CD14-positive monocyte (primary cell): Measurements from ENCODE around the gene BCL2L14. TPM values are rescaled to one million over a fixed set of nuclear protein-coding genes. Genes with fewer than 3 reads are reported as not detected.

Experiments
- DNase-seq, 3 donors: peaks; one replicate each; pipeline ENCODE4 v3.0.0-alpha.2; 2011 to 2022
- H2AFZ ChIP-seq: 2 replicates; pipeline ENCODE4 v1.6.0; 2012; ENCODE audit warnings: mild to moderate bottlenecking, low read depth, low read length, inconsistent platforms; ENCODE audit not compliant: insufficient read depth, poor library complexity, severe bottlenecking
- H3K27ac ChIP-seq, 2 donors: 1 replicate in 1 of 2; 2 replicates in 1 of 2; pipeline ENCODE4 v1.5.1; 2012 to 2013; ENCODE audit warnings: low read length in 2 of 2, control low read depth in 1 of 2, inconsistent platforms in 1 of 2, low read depth in 1 of 2, mild to moderate bottlenecking in 1 of 2
- H3K27me3 ChIP-seq, 2 donors: one replicate each; pipeline versions ENCODE4 v1.6.0 to v1.6.1; 2011 to 2013; ENCODE audit warnings: low read length in 2 of 2; ENCODE audit not compliant: control insufficient read depth in 2 of 2, insufficient read depth in 2 of 2
- H3K36me3 ChIP-seq, 2 donors: replicated peaks in 1 of 2; 1 replicate in 1 of 2; 2 replicates in 1 of 2; pipeline versions ENCODE4 v1.5.1 to v1.6.1; 2012 to 2013; ENCODE audit warnings: low read length in 2 of 2, control low read depth in 1 of 2, inconsistent platforms in 1 of 2, mild to moderate bottlenecking in 1 of 2; ENCODE audit not compliant: insufficient read depth in 2 of 2, control insufficient read depth in 1 of 2
- H3K4me1 ChIP-seq, 2 donors: 1 replicate in 1 of 2; 2 replicates in 1 of 2; pipeline versions ENCODE4 v1.5.1 to v1.6.1; 2012 to 2013; ENCODE audit warnings: low read length in 2 of 2, control low read depth in 1 of 2, inconsistent platforms in 1 of 2, mild to moderate bottlenecking in 1 of 2, moderate library complexity in 1 of 2; ENCODE audit not compliant: insufficient read depth in 2 of 2, control insufficient read depth in 1 of 2
- H3K4me2 ChIP-seq: replicated peaks from 2 replicates; pipeline ENCODE3; 2012; ENCODE audit warnings: low read length, moderate library complexity, mild to moderate bottlenecking; ENCODE audit not compliant: poor library complexity, severe bottlenecking; ENCODE audit errors: extremely low read depth
- H3K4me3 ChIP-seq, 3 experiments: fragments of 200-600 bp in 1 of 3; sonication (generic) in 1 of 3; replicated peaks in 1 of 3; 1 replicate in 2 of 3; 2 replicates in 1 of 3; pipeline ENCODE4 v1.5.1; 2011 to 2013; ENCODE audit warnings: low read length in 3 of 3, mild to moderate bottlenecking in 3 of 3, control low read depth in 2 of 3, low read depth in 2 of 3, inconsistent platforms in 1 of 3, moderate library complexity in 1 of 3
- H3K79me2 ChIP-seq: 2 replicates; pipeline ENCODE4 v1.6.0; 2012; ENCODE audit warnings: mild to moderate bottlenecking, control low read depth, inconsistent platforms, low read length, moderate library complexity; ENCODE audit not compliant: insufficient read depth
- H3K9ac ChIP-seq: 2 replicates; pipeline ENCODE4 v1.6.0; 2017; ENCODE audit warnings: low read length, mild to moderate bottlenecking; ENCODE audit not compliant: insufficient read depth, poor library complexity, severe bottlenecking
- H3K9me3 ChIP-seq, 2 donors: replicated peaks in 1 of 2; 1 replicate in 1 of 2; 2 replicates in 1 of 2; pipeline versions ENCODE4 v1.5.1 to v1.6.1; 2012 to 2013; ENCODE audit warnings: low read length in 2 of 2, control low read depth in 1 of 2; ENCODE audit not compliant: control insufficient read depth in 1 of 2, insufficient read depth in 1 of 2
- H4K20me1 ChIP-seq: 2 replicates; pipeline ENCODE4 v1.6.0; 2012; ENCODE audit warnings: mild to moderate bottlenecking, low read length, control low read depth, moderate library complexity; ENCODE audit not compliant: insufficient read depth
- H3K27ac Mint-ChIP-seq, 7 donors: one replicate each; pipeline ENCODE4 v1.8.0; 2020; ENCODE audit warnings: mild to moderate bottlenecking in 7 of 7, mixed read lengths in 7 of 7, moderate library complexity in 6 of 7, inconsistent platforms in 2 of 7
- H3K27me3 Mint-ChIP-seq, 3 donors: one replicate each; pipeline ENCODE4 v1.8.0; 2021 to 2022; ENCODE audit warnings: low read depth in 3 of 3, mild to moderate bottlenecking in 3 of 3, mixed read lengths in 3 of 3, moderate library complexity in 3 of 3, inconsistent platforms in 1 of 3
- H3K36me3 Mint-ChIP-seq, 2 donors: one replicate each; pipeline ENCODE4 v1.8.0; 2020; ENCODE audit warnings: mixed read lengths in 2 of 2, inconsistent platforms in 1 of 2, mild to moderate bottlenecking in 1 of 2
- H3K4me1 Mint-ChIP-seq: one replicate; pipeline ENCODE4 v1.8.0; 2020; ENCODE audit warnings: mild to moderate bottlenecking, mixed read lengths
- H3K4me3 Mint-ChIP-seq, 2 donors: one replicate each; pipeline ENCODE4 v1.8.0; 2020; ENCODE audit warnings: mild to moderate bottlenecking in 2 of 2, mixed read lengths in 2 of 2, moderate library complexity in 1 of 2
- H3K9me3 Mint-ChIP-seq, 7 donors: one replicate each; pipeline ENCODE4 v1.8.0; 2020 to 2022; ENCODE audit warnings: mixed read lengths in 7 of 7, mild to moderate bottlenecking in 6 of 7, moderate library complexity in 6 of 7, inconsistent platforms in 2 of 7
- CTCF ChIP-seq: fragments of 200-600 bp; IDR thresholded peaks from one replicate; pipeline ENCODE4 v1.8.0; 2022; ENCODE audit warnings: antibody characterized with exemption, mild to moderate bottlenecking
- whole genome bisulfite sequencing: methylation state at CpG from one replicate; pipeline ENCODE4 v1.1.5; 2013; ENCODE audit warnings: missing lambda C conversion rate; ENCODE audit not compliant: insufficient coverage; 5-methylcytosine and 5-hydroxymethylcytosine counted together
- intact Hi-C, 2 donors: fragments of 100-400 bp; cut with micrococcal nuclease; formaldehyde crosslinking; loops; one replicate each; pipeline versions ENCODE4 v1.15.0 to v1.15.1; 2023
- polyA plus RNA-seq, 3 donors: library from polyadenylated mRNA; depleted of rRNA in 1 of 3; unstranded in 2 of 3; stranded (reverse) in 1 of 3; fragments of 300-500 nt in 2 of 3; fragments of >200 nt in 1 of 3; fragmentation: Illumina TruSeq in 2 of 3; gene quantifications; 1 replicate in 2 of 3; 2 replicates in 1 of 3; pipeline ENCODE4 v1.2.3, GENCODE V29; 2012 to 2021

BCL2L14 gene
- polyA plus RNA-seq, 3 donors: not detected

GRCh38 chr12:12128670-12129069 is 57.9 kb downstream of the BCL2L14 start:
- H3K4me3 ChIP-seq: no peak overlapping the region
- H4K20me1 ChIP-seq: no peaks in the 10 kb centered on the region
- no peak overlapping the region for H2AFZ ChIP-seq
- peaks cover 2% of the 10 kb centered on the region for H3K4me1 Mint-ChIP-seq
- peaks cover 0 to 2% (median 0%) of the 10 kb centered on the region in 7 donors for H3K9me3 Mint-ChIP-seq
- H3K27ac ChIP-seq: no peak overlapping the region
- TF ChIP-seq CTCF: no peak
- H3K36me3 ChIP-seq: no peaks in the 10 kb centered on the region
- no peak overlapping the region for H3K9ac ChIP-seq
- H3K4me2 ChIP-seq: no peak overlapping the region
- no peak overlapping the region for H3K4me3 Mint-ChIP-seq
- peaks cover 0 to under 1% of the 10 kb centered on the region in 2 donors for H3K4me1 ChIP-seq
- H3K79me2 ChIP-seq: no peaks in the 10 kb centered on the region
- no peak for DNase-seq
- no CpG with 5 or more reads among the region's 4 CpGs for WGBS
- H3K27me3 Mint-ChIP-seq: peaks cover 0 to 8% (median 3%) of the 10 kb centered on the region in 3 donors
- H3K36me3 Mint-ChIP-seq: no peaks in the 10 kb centered on the region
- H3K27ac Mint-ChIP-seq: no peak overlapping the region
- intact Hi-C loops: no loop called here
- no peaks in the 10 kb centered on the region for H3K9me3 ChIP-seq
- no peaks in the 10 kb centered on the region for H3K27me3 ChIP-seq

GRCh38 chr12:12133259-12133658 is 62.5 kb downstream of the BCL2L14 start:
- H3K36me3 ChIP-seq: no peaks in the 10 kb centered on the region
- no peaks in the 10 kb centered on the region for H4K20me1 ChIP-seq
- Mint-ChIP-seq H3K4me1 (no peaks in the 10 kb centered on the region), H3K36me3 (no peaks in the 10 kb centered on the region), H3K4me3 (no peak overlapping the region), H3K27me3 (peaks cover 0 to 7% (median 3%) of the 10 kb centered on the region in 3 donors), H3K9me3 (peaks cover 0 to 2% (median 0%) of the 10 kb centered on the region in 7 donors), H3K27ac (no peak overlapping the region)
- DNase-seq: no peak
- intact Hi-C loops: no loop called here
- no peaks in the 10 kb centered on the region for H3K79me2 ChIP-seq
- 100% methylated on average over 2 of the region's 3 CpGs for WGBS
- H3K27ac ChIP-seq: no peak overlapping the region
- no peak overlapping the region for H3K4me2 ChIP-seq
- no peak overlapping the region for H3K9ac ChIP-seq
- H3K27me3 ChIP-seq: no peaks in the 10 kb centered on the region
- H3K9me3 ChIP-seq: no peaks in the 10 kb centered on the region
- H2AFZ ChIP-seq: no peak overlapping the region
- no peak overlapping the region for H3K4me3 ChIP-seq
- TF ChIP-seq CTCF: no peak
- no peaks in the 10 kb centered on the region for H3K4me1 ChIP-seq
